HG03432 (cell line): ENCODE data around the gene PRDM2.

Experiments
- ATAC-seq: cut with Tn5 transposase; IDR thresholded peaks from one replicate; pipeline ENCODE4 v1.9.1; 2021; ENCODE audit warnings: mild to moderate bottlenecking, moderate library complexity; ENCODE audit not compliant: unreplicated experiment

The PRDM2 gene

DNA sequence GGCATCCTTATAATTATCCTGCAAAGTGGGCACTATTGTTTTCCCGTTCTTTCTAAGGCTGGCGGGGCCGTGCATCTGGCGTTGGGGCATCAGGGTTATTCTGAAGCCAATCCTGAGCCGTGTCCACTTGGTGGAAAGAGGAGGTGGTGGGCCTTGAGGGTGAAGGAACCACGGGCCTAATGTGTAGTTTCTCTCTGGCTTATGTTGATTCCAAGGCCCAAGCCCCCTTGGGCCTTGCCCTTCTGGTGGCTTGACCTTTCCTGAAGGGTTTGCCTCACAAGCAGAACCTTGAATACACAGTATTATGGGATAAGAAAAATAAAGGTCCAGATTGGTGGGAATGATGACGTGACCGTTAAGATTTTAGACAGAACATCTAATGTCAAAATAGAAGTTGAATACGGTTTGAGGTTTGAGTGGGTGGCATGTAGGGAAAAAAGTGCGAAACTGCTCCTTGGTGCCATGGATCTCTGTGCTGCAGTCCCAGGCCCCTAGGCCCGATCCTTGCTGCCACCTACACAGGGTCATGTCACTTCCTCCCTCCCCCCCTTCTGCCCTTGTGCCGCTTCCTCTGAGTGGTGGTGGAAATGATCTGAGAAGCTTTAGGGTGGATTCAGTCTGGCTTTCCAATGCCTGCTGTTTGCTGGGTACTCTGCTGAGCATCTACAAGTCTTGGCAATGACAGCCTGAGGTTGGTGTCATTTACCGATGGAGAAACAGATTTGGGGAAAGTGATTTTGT lies 90.5 kb downstream of the PRDM2 start:
- ATAC-seq = no peak

DNA sequence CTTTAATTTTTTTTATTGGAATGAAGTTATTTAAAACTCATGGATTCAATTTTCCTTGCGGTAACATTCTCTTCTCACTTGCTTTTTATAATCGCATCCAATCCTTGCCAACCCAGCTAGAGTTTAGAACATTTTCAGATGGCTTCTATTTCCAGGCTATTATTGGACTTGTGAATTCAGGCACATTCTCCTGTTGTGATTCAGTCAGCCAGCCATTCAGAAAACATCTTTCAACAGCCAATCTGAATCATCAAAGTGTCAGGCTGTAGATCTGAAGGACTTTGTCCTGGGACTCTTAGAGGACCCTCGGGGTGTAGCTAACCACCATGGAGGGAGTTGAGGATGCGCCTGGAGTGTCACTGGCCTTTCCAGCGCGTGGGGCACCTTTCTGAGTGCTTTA lies 92.4 kb downstream of the PRDM2 start:
- no peak for ATAC-seq

DNA sequence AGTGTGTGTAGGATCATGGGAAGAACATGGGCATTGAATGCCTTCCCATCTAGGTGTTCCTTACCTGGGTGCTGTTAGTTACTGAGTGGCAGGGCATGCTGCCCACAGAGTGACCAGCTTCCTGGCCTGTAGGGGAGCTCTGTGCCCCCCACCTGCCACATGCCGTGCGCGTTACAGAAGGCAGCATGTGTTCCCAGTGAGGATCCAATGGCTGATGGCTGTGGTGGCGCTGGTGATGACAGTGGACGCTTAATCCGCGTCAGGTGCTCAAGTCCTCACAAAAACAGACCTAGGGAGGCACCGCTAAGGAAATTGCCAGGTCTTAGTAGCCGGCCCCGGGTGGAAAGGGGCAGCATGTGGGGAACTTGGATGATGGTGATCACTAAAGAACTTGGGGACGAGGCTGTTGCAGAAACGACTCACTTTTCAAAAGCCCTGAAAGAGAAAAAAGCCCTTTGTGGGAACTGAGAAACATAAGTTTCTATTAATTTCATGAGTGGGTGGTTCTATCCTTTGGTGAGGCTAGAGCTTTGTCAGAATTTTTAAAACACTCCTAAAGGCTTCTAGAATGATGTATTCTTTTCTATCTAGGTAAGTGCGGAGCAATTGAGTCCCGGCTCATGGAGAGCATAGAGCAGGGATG lies 93.2 kb downstream of the PRDM2 start:
- no peak for ATAC-seq

DNA sequence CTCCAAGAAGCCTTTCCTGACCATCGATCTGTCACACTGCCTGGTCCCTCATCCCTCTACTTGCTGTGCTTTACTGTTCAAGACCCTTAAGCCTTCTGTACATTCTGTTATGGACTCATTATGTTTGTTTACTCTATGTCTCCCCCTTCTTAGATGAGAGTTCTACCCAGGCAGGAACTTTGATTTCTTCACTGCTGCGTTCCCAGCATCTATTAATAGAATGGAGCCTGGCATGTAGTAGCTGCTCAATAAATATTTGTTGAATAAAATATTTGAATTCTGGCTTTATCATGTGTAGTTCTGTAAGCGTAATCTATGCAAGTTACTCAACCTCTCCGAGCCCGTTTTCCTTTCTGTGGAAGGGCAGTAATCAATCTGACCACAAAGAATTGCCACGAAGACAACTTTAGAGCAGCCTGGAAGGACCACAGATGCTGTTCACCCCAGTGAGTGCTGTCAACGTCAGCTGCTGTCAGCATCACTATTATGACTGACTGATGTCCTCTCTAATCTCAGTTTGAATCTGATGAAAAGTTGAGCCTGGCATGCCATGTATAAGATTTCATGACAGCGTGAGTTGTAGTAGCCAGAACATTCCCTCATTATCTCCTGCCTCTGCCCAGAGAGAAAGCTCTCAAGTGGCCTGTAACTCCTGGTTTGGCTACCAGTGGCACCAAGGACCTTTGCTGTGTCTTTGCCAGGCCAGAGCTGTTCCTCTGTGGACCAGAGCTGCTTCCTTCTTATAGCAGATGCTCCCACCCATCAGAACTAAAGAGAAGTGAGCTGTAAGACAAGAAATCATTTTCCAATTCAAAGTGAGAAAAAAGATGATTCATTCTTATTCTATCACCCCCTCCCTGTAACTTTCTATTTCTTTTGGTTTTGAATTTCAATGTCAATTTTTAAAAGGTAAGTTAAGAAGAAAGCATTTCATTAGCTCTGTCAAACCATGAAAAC lies 94.5 kb downstream of the PRDM2 start:
- no peak for ATAC-seq

DNA sequence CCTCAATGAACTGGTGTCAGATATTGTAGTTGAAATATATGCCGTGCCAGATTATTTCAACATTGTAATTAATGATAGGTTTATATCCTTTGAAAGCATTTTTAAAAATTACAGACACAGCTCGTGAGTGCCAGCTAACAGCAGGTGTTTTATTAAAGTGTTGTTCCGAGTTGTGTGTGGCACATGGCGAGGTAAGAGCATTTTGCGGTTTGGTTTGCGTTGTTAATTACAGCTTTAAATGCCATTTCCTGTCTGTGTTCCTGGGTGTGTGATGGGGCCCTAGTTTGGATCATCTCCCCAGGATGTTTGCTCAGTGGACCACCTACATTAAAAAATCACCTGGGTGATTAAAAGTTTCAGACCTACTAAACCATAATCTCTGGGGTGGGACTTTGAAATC lies 97.4 kb downstream of the PRDM2 start:
- no peak for ATAC-seq

DNA sequence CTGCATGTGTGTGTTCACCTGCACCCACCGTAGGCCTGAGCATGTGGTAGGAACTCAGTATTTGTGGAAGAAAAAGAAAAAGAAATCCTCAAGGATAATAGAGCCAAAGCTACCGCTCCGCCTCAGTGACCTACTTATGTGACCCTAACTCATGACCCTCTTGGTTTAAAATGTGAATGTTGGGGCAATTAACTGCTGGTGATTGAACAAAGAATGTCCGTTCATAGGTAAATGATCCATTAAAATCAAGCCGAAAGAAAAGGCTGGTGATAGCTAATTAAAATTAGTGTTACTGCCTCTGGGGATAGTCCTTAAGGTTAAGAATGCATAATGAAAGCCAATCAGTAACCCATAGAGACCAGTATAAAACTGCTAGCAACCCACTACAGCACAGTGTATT lies 98.1 kb downstream of the PRDM2 start:
- no peak for ATAC-seq

DNA sequence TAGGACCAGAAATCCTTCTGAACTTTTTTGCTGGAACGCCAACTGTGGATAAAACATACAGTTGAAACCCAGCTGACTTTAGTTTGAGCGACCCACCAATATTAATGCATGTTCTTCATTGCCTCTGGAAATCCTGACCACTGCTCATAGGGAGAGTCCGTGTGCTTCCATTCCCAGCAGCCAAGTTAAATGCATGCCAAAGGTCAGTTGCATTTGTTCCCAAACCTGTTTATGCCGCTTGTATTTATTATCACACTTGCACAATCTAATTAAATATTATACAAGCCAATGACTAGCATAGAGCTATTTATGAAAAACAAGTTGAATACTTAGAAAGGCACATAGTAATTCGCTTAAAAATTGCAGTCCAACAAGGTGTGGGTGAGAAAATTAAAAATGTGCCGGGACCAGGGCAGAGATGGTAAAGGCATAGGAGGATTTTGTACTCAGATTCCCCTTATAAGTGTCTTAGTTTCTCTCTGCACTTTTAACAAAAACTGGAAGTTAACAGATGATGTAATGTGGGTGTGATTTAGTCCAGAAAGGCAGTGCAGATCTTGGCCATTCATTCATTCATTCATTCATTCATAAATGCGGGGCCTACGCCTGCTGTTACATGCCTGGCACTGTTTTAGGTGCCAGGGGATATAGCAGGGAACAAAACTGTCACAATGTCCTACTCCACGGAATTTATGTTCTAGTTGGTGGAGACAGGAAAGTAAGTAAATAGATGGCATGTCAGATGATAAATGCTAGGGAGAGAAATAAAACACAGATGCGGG lies 99.7 kb downstream of the PRDM2 start:
- ATAC-seq = no peak

DNA sequence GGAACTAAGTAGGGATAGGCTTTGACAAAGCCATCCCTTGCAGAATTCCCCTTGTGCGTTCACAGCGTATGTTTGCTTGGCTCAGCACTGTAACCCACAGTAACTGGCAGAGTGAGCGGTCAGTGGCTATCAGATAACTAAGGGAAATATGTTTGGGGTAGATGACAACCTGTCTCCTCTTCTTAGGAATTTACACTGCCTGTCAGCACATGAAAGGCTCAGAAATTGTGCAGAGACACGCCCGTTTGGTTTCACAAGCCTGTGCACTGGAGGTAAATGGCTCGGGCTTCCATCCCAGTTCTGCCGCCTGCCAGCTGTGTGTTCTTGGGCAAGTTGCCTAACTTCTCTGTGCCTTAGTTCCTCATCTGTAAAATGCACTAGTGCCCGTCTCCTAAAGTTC lies 101.2 kb downstream of the PRDM2 start:
- ATAC-seq = no peak

DNA sequence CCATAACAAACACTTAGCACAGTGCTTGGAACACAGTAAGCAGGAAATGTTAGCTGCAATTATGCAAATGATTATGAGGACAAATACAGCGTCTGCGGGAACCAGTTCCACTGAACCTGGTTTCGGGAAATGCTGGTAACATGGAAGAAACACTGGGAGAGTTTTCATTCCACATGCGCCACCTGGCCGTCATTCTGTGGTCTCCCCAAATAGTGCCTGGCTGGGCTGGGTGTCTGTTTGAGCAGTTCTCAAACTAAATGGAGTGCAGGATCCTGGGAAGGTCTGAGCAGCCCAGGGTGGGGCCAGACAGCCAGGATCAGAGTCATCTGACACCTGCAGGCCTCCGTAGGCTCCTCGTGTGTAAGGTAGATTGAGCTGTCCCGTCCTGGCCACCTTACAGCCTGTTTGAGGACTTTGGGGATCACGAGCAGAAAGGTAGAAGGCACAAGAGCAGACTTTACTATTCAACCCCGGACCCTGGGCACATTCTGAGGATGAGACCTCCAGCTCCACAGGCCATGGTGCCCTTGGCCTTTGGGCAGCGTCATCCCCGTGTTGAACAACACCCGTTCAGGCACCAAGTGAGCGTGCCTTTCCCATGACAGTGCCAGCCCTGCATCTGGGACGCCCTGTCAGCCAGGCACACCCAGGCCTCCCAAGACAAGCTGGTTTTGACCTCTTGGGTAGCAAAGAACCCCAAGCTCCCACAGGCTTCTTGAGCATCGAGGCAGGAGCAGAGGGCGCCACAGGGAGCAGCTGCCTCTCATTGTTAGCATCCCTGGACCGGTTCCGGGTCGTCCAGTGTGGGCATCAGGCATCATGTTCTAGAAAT lies 101.9 kb downstream of the PRDM2 start:
- no peak for ATAC-seq

DNA sequence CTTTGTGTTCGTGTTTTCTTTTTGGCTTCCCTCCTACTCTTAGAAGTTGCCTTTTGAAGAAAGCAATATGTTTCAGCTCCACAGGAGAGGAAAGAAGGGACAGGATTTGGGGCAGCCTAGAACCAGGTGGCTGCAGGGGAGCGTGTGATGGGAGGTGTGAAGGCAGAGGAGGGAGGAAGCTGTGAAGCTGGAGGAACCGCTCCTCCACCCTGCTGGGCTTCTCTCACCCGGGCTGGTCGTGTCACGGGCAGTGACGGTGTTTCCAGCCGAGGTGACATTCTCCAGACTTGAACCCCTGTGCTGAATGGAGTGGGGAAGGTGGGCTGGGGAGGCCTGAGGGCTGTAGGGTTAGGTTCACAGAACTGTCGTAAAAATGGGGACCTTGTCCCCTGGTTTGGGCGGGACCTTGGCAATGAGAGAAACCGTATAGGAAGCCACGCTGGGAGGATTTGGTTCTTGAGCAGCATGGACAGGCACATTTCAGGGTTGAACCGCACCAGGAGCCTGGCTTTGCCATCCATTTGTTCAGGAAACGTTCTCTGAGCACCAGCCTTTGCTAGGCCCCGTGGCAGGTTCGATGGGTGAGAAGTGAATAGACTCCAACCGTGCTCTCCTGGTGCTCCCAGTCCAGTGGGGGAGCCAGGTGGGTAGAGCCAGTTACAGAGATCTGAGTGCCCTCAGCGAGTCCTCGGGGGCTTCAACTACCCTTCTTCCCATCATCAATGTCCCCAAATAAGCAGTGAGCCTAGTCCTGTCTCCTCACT lies 103.0 kb downstream of the PRDM2 start:
- no peak for ATAC-seq

DNA sequence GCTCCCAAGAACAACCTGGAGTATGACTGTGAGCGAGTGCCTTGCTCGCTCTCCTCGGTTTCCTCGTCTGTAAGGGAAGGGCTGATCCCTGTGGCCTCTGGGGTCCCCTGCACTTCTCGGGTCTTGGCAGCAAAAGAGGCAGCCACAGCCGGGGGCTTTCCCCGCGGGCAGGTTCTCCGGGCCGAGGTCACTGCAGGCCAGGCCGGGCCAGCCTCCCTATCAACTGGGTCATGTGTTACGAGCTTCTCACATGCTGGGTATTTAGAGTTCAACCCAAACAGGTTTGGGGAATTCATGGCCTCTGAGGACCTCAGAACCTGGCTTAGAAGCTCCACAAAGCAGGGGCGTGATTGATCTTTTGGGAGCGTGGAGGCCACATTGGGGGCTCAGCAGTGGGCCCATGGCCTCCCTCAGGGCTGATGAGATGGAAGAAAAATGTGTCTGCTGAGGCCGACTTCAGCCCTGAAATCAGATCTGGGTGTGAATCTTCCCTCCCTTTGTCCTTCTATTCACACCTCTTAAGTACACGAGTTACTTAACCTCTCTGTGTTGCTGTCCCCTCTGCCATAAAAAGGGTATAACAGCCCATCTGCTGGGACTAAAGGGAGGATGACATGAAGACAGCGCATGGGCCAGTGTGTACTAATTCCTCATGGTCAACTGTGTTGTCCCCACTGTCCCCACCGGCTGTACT lies 103.7 kb downstream of the PRDM2 start:
- no peak for ATAC-seq

DNA sequence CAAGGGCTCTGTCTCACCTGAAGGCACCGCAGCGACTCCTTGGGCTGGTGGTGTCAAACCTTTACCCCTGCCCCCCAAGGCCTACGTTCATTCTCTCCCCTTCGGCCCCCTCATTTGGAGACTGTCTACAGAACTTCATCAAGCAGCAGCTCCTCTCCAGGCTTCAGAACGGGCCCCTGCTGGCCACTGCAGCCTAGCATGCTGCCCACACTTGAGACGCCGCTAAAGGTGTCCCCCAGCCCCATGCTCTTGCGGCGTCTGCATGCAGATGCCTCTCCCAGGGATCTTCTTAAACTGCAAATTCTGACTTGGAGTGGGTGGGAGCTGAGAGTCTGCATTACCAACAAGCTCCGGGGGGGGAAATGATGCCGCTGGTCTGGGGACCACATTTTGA lies 104.2 kb downstream of the PRDM2 start:
- no peak for ATAC-seq

DNA sequence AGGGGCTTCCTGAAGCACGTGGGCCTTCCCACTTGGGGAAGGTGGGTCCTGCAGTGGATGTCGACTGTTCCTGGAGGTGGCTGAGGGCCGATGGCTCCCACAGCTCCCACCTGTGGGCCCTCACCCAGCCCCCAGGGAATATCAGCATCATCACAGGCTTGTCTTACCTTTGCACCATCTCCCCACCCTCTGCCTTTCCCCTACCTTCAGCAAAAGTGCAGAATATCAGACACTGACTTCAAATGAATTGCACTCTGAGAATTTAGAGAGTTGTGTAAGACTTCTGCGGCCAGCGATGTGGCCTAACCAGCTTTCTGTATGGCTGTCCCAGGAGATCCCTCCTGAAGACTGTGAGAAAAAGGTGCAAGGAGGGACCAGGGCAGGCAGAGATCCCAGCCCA lies 105.4 kb downstream of the PRDM2 start:
- ATAC-seq = no peak

DNA sequence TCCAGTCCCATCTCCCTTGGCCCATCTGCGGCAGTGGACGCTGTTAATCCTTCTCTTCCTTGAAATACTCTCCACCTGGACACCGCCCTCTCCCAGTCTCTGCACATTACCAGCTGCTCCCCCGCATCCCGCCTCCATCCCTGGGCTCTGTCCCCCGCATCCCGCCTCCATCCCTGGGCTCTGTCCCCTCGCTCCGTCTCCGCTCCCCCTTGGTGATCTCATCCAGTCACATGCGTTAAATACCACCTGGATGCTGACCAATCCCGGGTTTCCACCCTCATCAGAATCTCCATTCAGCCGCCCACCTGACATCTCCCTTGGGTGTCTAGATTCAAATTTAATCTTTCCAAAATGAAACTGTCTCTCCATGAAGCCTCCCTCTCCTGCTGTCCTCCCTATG lies 106.1 kb downstream of the PRDM2 start:
- no peak for ATAC-seq

DNA sequence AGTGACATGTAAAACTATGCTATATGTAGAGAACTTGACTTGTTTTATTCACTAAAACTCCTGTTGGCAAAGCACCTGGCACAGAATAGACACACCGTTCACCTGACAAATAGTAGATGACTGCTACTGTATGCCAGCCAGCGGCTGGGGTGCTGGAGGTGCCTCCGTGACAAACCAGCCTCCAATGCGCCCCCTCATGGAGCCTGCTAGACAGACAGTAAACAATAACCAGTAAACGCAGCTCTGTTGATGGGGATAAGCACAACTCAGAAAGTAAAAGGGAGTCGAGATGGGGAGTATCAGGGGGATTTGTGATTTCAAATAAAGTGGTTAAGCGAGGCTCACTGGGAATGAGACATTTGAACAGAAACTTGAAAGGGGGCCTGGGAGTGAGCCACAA lies 107.2 kb downstream of the PRDM2 start:
- no peak for ATAC-seq

DNA sequence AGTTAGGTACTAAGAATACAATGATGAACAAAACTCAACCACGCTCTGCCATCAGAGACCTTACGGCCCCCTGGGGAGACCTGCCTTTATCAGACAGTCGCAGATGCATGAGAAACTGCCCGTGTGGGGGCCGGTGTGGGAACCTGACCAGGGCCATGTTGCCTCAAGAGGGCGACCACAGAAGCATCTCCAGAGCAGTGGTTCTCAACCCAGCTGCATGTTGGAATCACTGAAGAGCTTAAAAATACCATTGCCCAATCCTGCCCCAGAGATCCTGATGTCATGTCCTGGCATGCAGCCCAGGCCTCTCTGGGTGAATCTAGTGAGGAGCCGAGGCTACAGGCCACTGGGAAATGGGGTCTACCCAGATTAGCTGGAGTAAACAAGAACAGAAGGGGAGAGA lies 108.7 kb downstream of the PRDM2 start:
- ATAC-seq = no peak

DNA sequence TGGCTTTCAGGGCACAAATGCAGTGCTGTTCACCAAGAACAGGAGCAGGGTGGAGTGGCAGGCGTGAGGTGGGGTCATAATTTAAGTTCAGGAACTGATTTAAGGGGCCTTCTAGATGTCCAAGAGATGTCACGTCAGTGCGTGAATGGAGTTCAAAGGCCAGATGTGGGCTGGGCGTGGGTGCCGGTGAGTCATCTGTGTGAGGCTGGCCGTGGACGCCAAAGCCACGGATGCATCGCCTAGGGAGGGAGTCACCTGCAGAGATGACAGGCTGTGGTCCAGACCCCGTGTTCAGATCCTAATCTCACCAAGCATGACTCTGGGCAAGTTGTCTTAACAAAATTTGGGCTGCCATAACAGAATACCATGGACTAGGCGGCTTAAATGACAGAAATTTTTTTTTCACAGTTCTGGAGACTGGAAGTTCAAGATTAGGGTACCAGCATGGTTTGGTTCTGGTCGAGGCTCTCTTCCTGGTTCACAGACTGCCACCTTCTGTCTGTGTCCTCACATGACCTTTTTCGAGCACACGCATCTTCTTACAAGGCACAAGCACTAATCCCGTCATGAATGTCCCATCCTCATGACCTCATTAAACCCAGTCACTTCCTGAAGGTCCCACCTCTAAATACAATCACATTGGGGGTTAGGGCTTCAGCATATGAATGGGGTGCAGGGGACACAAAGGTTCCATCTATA lies 109.6 kb downstream of the PRDM2 start:
- ATAC-seq = no peak
